Measurements from ENCODE around the gene MOB1B.

- no peak for TF ChIP-seq CTCF (IDR thresholded peaks at IDR 0.05)
- TF ChIP-seq POLR2A (IDR thresholded peaks at IDR 0.05), result no peak
These were observed 38.0 kb downstream of the MOB1B start for GRCh38 chr4:70940134-70940533.
